NCI-H526 treated with DMSO at 0.1 percent for 48 hours (cell line): Measurements from ENCODE around the gene SRPRA.

ENCODE experiments used
- DNase-seq: peaks from one replicate; lab custom pipeline; 2025; lab: John Stamatoyannopoulos, UW

The SRPRA gene

GRCh38 chr11:126231725-126232459, 36.8 kb downstream of the SRPRA start:
- DNase-seq, result no peak

- no peak for DNase-seq
These were observed 38.7 kb downstream of the SRPRA start for GRCh38 chr11:126229858-126230540.

GRCh38 chr11:126226334-126227084, 42.2 kb downstream of the SRPRA start:
- DNase-seq, result no peak

- no peak for DNase-seq
These were observed 43.4 kb downstream of the SRPRA start for GRCh38 chr11:126225295-126225665.

GRCh38 chr11:126224647-126225294, 43.9 kb downstream of the SRPRA start:
- no peak for DNase-seq

- no peak for DNase-seq
These were observed 49.1 kb downstream of the SRPRA start for GRCh38 chr11:126219547-126219946.

- DNase-seq, result no peak
These were observed 51.2 kb downstream of the SRPRA start for GRCh38 chr11:126217491-126217890.

GRCh38 chr11:126216526-126217305, 52.0 kb downstream of the SRPRA start:
- DNase-seq, result no peak

- no peak for DNase-seq
These were observed 53.9 kb downstream of the SRPRA start for GRCh38 chr11:126214841-126215240.

GRCh38 chr11:126214441-126214840, 54.3 kb downstream of the SRPRA start:
- no peak for DNase-seq
